ENCODE data around the gene RNF10. TPM values are rescaled to one million over a fixed set of nuclear protein-coding genes. Genes with fewer than 3 reads are reported as not detected.
A peak's percentile ranks its signal among the peaks of the same experiment; 100 is the strongest.

RNF10 gene
- total and polyA plus RNA-seq, 2 experiments from 2014 or later, result 83.9 to 128 TPM

DNA sequence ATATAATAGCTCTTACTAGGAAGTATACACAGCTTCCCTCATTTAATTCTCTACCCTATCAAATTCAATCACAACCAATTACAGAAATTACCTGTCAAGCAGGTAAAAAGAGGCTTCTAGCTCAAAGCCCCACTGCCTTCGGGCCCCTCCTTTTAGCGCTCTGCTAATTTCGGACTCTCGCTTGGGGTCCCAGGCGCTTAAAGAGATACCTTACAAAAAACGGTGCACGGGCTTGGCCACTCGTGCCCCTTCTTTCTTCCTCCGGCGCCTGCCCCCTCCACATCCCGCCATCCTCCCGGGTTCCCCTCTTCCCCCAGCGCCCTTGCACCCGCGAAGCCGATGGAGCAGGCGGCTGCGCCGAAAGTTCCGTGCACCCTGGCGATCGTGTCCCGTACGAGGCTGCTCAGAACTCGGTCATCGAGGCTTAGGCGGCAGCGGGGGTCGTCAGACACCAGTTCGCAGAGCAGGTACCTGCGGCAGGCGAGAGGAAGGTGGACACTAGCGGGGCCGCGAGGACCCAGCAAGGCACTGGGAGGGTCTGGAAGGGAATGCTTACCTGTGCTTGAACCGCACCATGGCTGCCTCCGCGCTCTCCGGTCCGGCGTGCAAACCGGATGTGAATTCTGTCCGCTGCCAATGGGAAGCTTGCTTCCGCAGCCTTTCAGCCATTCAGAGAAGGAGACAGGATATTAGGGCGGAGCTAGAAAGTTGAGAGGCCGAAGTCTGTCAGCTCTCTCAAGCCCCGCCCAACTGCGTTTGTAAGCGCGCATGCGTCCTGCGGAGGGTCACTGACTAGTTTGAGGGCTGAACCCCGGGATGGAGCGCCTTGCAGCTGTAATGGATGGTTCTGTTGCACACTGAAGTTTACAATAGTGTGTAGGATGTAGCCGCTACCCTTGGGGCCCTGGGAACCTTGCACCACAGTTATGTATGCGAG, 46.9 kb downstream of the RNF10 start, which contains the start of gene POP5:
POP5 (minus strand) TSS at position 616 of the 937 bp plus-strand sequence; CDS start at position 576, 40 bp downstream.
- DNase-seq (ENCODE audit: low spot score), result peak; percentile 99
- Histone ChIP-seq H3K27ac (peak within 1 kb of the TSS; percentile 34), H3K4me3 (peak within 1 kb of the TSS; percentile 31), H3K79me2 (peaks cover 6% of the 10 kb centered on the region), H3K9me3 (ENCODE audit: low read depth) (no peaks in the 10 kb centered on the region), H3K4me1 (ENCODE audit: insufficient read depth) (peaks cover 4% of the 10 kb centered on the region), H3K36me3 (replicated peaks; ENCODE audit: insufficient read depth, low read depth) (no peaks in the 10 kb centered on the region), H4K20me1 (ENCODE audit: insufficient read depth, poor library complexity, severe bottlenecking) (no peaks in the 10 kb centered on the region), H2AFZ (peak within 1 kb of the TSS; percentile 82), H3K9me2 (replicated peaks; ENCODE audit: insufficient read depth) (no peaks in the 10 kb centered on the region), H3K27me3 (peaks cover 6% of the 10 kb centered on the region), H3K4me2 (peak within 1 kb of the TSS; percentile 84)
- TF ChIP-seq EZH2 (IDR thresholded peaks at IDR 0.05; ENCODE audit: borderline replicate concordance) (no peak), CTCF (IDR thresholded peaks at IDR 0.05; ENCODE audit: poor library complexity) (no peak), EZH2phosphoT487 (IDR thresholded peaks at IDR 0.05; ENCODE audit: low read depth, severe bottlenecking, unreplicated experiment) (no peak)
- under 1% methylated on average over 56 of the region's 56 CpGs for WGBS (ENCODE audit: low lambda C conversion rate, missing lambda C conversion rate)

DNA sequence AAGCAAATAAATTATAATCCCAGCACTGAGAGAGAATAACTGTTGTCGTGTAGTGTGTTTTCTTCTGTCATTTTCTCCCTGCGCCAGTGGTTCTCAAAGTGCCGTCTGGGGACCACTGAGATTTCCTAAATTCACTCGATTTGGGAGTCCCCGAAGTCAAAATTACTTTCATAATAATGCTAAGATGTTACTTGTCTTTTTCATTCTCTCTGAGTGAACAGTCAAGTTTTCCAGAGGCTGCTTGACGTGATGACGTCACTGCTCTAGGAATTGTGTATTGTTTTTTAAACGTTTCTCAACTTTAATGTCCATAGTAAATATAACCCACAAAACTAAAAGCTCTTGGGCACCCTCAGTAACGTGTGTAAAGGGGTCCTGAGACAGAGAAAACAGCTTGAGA, 47.8 kb downstream of the RNF10 start:
- Histone ChIP-seq H3K4me2 (peak overlapping the region; percentile 81), H2AFZ (peak overlapping the region; percentile 82), H3K27me3 (peaks cover 6% of the 10 kb centered on the region), H3K27ac (no peak overlapping the region), H3K79me2 (peaks cover 3% of the 10 kb centered on the region), H3K9me2 (replicated peaks; ENCODE audit: insufficient read depth) (no peaks in the 10 kb centered on the region), H3K9me3 (ENCODE audit: low read depth) (no peaks in the 10 kb centered on the region), H3K36me3 (replicated peaks; ENCODE audit: insufficient read depth, low read depth) (no peaks in the 10 kb centered on the region), H3K4me3 (peak overlapping the region; percentile 24), H4K20me1 (ENCODE audit: insufficient read depth, poor library complexity, severe bottlenecking) (no peaks in the 10 kb centered on the region), H3K4me1 (ENCODE audit: insufficient read depth) (peaks cover 4% of the 10 kb centered on the region)
- no peak for TF ChIP-seq EZH2 (IDR thresholded peaks at IDR 0.05; ENCODE audit: borderline replicate concordance)
- TF ChIP-seq CTCF (IDR thresholded peaks at IDR 0.05; ENCODE audit: poor library complexity), result no peak
- TF ChIP-seq EZH2phosphoT487 (IDR thresholded peaks at IDR 0.05; ENCODE audit: low read depth, severe bottlenecking, unreplicated experiment), result no peak
- 63% methylated on average over 9 of the region's 9 CpGs for WGBS (ENCODE audit: low lambda C conversion rate, missing lambda C conversion rate)
- DNase-seq (ENCODE audit: low spot score), result no peak

DNA sequence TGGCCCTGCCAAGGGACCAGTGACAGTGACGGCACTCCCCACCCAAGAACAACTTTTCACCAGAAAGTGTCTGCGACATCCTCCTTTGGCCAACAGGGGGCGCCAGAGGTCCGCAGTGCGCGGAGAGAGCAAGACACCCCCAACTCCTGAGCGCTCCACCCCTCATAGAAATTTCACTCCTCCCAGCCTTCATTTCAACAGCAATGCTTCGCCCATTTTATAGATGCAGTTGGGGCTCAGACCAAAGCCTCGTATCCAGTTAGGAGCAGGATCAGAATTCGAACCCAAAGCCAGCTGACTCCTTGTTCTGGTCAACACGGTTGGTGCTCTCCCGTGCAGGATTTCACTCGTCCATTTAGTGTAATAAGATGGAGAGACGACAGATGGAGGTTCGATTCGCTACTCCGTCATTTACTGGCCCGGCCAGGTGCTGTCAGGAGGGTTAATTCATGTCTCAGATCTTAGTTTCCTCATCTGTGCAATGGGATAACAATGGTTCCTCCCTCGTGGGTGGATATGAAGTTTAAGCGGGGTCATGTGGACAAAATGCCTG, 49.4 kb downstream of the RNF10 start:
- no peak overlapping the region for H3K4me3 ChIP-seq
- WGBS (ENCODE audit: low lambda C conversion rate, missing lambda C conversion rate), result 32% methylated on average over 20 of the region's 20 CpGs

More for the DNA sequence above, 49.4 kb downstream of the RNF10 start:
- no peaks in the 10 kb centered on the region for H3K9me2 ChIP-seq (replicated peaks; ENCODE audit: insufficient read depth)
- peaks cover 4% of the 10 kb centered on the region for H3K4me1 ChIP-seq (ENCODE audit: insufficient read depth)
- no peak overlapping the region for H2AFZ ChIP-seq
- no peaks in the 10 kb centered on the region for H3K36me3 ChIP-seq (replicated peaks; ENCODE audit: insufficient read depth, low read depth)
- no peaks in the 10 kb centered on the region for H4K20me1 ChIP-seq (ENCODE audit: insufficient read depth, poor library complexity, severe bottlenecking)
- no peak overlapping the region for H3K27ac ChIP-seq
- peak; percentile 80 for DNase-seq (ENCODE audit: low spot score)
- peaks cover 3% of the 10 kb centered on the region for H3K79me2 ChIP-seq
- peak overlapping the region; percentile 94 for H3K4me2 ChIP-seq
- peaks cover 6% of the 10 kb centered on the region for H3K27me3 ChIP-seq
- peak; percentile 82 for TF ChIP-seq CTCF (IDR thresholded peaks at IDR 0.05; ENCODE audit: poor library complexity)
- TF ChIP-seq EZH2 (IDR thresholded peaks at IDR 0.05; ENCODE audit: borderline replicate concordance), result no peak
- no peak for TF ChIP-seq EZH2phosphoT487 (IDR thresholded peaks at IDR 0.05; ENCODE audit: low read depth, severe bottlenecking, unreplicated experiment)
- H3K9me3 ChIP-seq (ENCODE audit: low read depth), result no peaks in the 10 kb centered on the region

Measured in hepatocyte (in vitro differentiated cells).